Measurements from ENCODE around the gene DACT3.

GRCh38 chr19:46656541-46656940, 4.4 kb downstream of the DACT3 start:
- TF ChIP-seq CTCF (IDR thresholded peaks at IDR 0.05) = no peak
- TF ChIP-seq POLR2A (IDR thresholded peaks at IDR 0.05) = no peak
- no peak for TF ChIP-seq POLR2AphosphoS5 (IDR thresholded peaks at IDR 0.05)

Measured in suprapubic skin (tissue), 4 donors.